GM12878 (cell line): ENCODE measurements around the gene TTC4. TPM values are rescaled to one million over a fixed set of nuclear protein-coding genes. Genes with fewer than 3 reads are reported as not detected.

Source experiments
- ATAC-seq: fragments of 200-7000 bp; cut with Tn5 transposase; 3 replicates; pipeline ENCODE4 v1.9.1; 2020; ENCODE audit warnings: mild to moderate bottlenecking, moderate library complexity
- BruUV-seq: library from RNA; stranded (reverse); fragments of 400-500 nt; replicated peaks from 2 replicates; lab custom pipeline; 2021; lab: Mats Ljungman, UMichigan
- CTCF ChIA-PET: fragments of 300-600 bp; sonication (Branson Sonifier 250); formaldehyde crosslinking; extraction: SDS; loops from one replicate; lab custom pipeline; 2021; ENCODE audit warnings: inconsistent platforms; lab: Yijun Ruan, JAX
- POLR2A ChIA-PET: fragments of 350-600 bp; formaldehyde crosslinking; extraction: SDS; loops from one replicate; lab custom pipeline; 2021; ENCODE audit warnings: inconsistent platforms; lab: Charles Lee
- RAD21 ChIA-PET: fragments of 300-600 bp; sonication (Branson Sonifier 250); formaldehyde crosslinking; loops from one replicate; lab custom pipeline; 2023; ENCODE audit warnings: antibody characterized with exemption; ENCODE audit not compliant: unreplicated experiment; lab: Charles Lee
- SMC1A ChIA-PET: fragments of 300-600 bp; sonication (Branson Sonifier 250); formaldehyde crosslinking; loops from one replicate; lab custom pipeline; 2023; ENCODE audit not compliant: unreplicated experiment, uncharacterized antibody; lab: Charles Lee
- DNase-seq: peaks from one replicate; pipeline ENCODE4 v3.0.0-alpha.2; 2011; ENCODE audit warnings: low read depth, low spot score
- FAIRE-seq: peaks from 3 replicates; lab custom pipeline; 2011; peaks lifted over from hg19 to GRCh38; lab: Jason Lieb, UNC
- H2AFZ ChIP-seq: 2 replicates; pipeline ENCODE4 v1.6.0; 2011; ENCODE audit warnings: low read depth, low read length, control low read depth; ENCODE audit not compliant: control insufficient read depth
- H3K27ac ChIP-seq: 2 replicates; pipeline ENCODE4 v1.5.1; 2011; ENCODE audit warnings: control low read depth; ENCODE audit not compliant: control insufficient read depth, insufficient read depth
- H3K27me3 ChIP-seq, 2 experiments: replicated peaks in 1 of 2; 2 replicates each; pipeline versions ENCODE4 v1.6.0 to v1.6.1; 2011; ENCODE audit warnings: low read length in 1 of 2; ENCODE audit not compliant: control insufficient read depth in 2 of 2, insufficient read depth in 2 of 2
- H3K36me3 ChIP-seq, 2 experiments: 2 replicates each; pipeline ENCODE4 v1.5.1; 2011; ENCODE audit warnings: low read length in 1 of 2; ENCODE audit not compliant: control insufficient read depth in 2 of 2, insufficient read depth in 2 of 2
- H3K4me1 ChIP-seq: 2 replicates; pipeline ENCODE4 v1.6.1; 2011; ENCODE audit warnings: mild to moderate bottlenecking, low read length, moderate library complexity, mixed read lengths; ENCODE audit not compliant: control insufficient read depth, insufficient read depth
- H3K4me2 ChIP-seq: 2 replicates; pipeline ENCODE4 v1.6.0; 2011; ENCODE audit warnings: control low read depth; ENCODE audit not compliant: control insufficient read depth, insufficient read depth
- H3K4me3 ChIP-seq: fragments of 200-600 bp; sonication (generic); 2 replicates; pipeline ENCODE4 v1.5.1; 2016
- H3K79me2 ChIP-seq: 2 replicates; pipeline ENCODE4 v1.6.0; 2011; ENCODE audit warnings: low read length; ENCODE audit not compliant: control insufficient read depth, insufficient read depth
- H3K9ac ChIP-seq: 2 replicates; pipeline ENCODE4 v1.8.0; 2011; ENCODE audit warnings: low read length, control low read depth, mixed read lengths; ENCODE audit not compliant: control insufficient read depth, insufficient read depth
- H3K9me3 ChIP-seq: replicated peaks from 3 replicates; pipeline ENCODE4 v1.5.1; 2011; ENCODE audit warnings: mild to moderate bottlenecking, low read length; ENCODE audit not compliant: control insufficient read depth, insufficient read depth
- H4K20me1 ChIP-seq: 2 replicates; pipeline ENCODE4 v1.6.0; 2011; ENCODE audit not compliant: control insufficient read depth, insufficient read depth
- BMI1 ChIP-seq: fragments of 450-650 bp; IDR thresholded peaks from 2 replicates; pipeline ENCODE4 v1.6.1; 2016; ENCODE audit warnings: mild to moderate bottlenecking, moderate library complexity, borderline replicate concordance
- CHD1 ChIP-seq: IDR thresholded peaks from 2 replicates; pipeline ENCODE4 v1.6.1; 2012; ENCODE audit warnings: low read depth, low read length, improper control_type of control experiment
- EP300 ChIP-seq, 2 experiments: fragments of 150-350 bp in 1 of 2; IDR thresholded peaks; 2 replicates each; pipeline ENCODE4 v1.6.1; 2011 to 2012; ENCODE audit warnings: low read depth in 2 of 2, low read length in 2 of 2, borderline replicate concordance in 1 of 2, improper control_type of control experiment in 1 of 2, inconsistent platforms in 1 of 2; ENCODE audit not compliant: control insufficient read depth in 1 of 2
- ETV6 ChIP-seq, 2 experiments: fragments of 450-650 bp in 1 of 2; IDR thresholded peaks in 1 of 2; conservative IDR thresholded peaks in 1 of 2; 2 replicates each; pipeline ENCODE4 v1.6.1; 2014; ENCODE audit warnings: antibody characterized with exemption in 1 of 2, borderline replicate concordance in 1 of 2, low read depth in 1 of 2, mild to moderate bottlenecking in 1 of 2, moderate library complexity in 1 of 2
- IKZF1 ChIP-seq: fragments of 450-650 bp; conservative IDR thresholded peaks from 2 replicates; pipeline ENCODE4 v1.6.1; 2017; ENCODE audit warnings: antibody characterized with exemption, mild to moderate bottlenecking
- IRF4 ChIP-seq: IDR thresholded peaks from 2 replicates; pipeline ENCODE4 v1.6.1; 2011; ENCODE audit warnings: low read depth, low read length
- MXI1 ChIP-seq: fragments of 150-350 bp; IDR thresholded peaks from 2 replicates; pipeline ENCODE4 v1.6.1; 2011; ENCODE audit warnings: low read depth, mild to moderate bottlenecking, inconsistent platforms, low read length, improper control_type of control experiment
- RB1 ChIP-seq: fragments of 450-650 bp; formaldehyde crosslinking; IDR thresholded peaks from 2 replicates; pipeline ENCODE4 v1.6.1; 2017; ENCODE audit warnings: mild to moderate bottlenecking, borderline replicate concordance
- SIX5 ChIP-seq: IDR thresholded peaks from 2 replicates; pipeline ENCODE4 v1.6.1; 2011; ENCODE audit warnings: mild to moderate bottlenecking, low read depth, low read length, moderate library complexity; ENCODE audit not compliant: severe bottlenecking
- SMC3 ChIP-seq: IDR thresholded peaks from 2 replicates; pipeline ENCODE4 v1.6.1; 2011; ENCODE audit warnings: low read length, improper control_type of control experiment, borderline replicate concordance
- SREBF1 ChIP-seq: IDR thresholded peaks from 2 replicates; pipeline ENCODE4 v1.6.1; 2012; ENCODE audit warnings: mild to moderate bottlenecking, low read length
- SUZ12 ChIP-seq: fragments of 200-600 bp; sonication (generic); IDR thresholded peaks from one replicate; pipeline ENCODE4 v1.6.1; 2018; ENCODE audit warnings: antibody characterized with exemption, mild to moderate bottlenecking; ENCODE audit not compliant: unreplicated experiment
- TAF1 ChIP-seq: IDR thresholded peaks from 2 replicates; pipeline ENCODE4 v1.6.1; 2011; ENCODE audit warnings: mild to moderate bottlenecking, low read depth, low read length, borderline replicate concordance
- TCF3 ChIP-seq: IDR thresholded peaks from 2 replicates; pipeline ENCODE4 v1.6.1; 2012; ENCODE audit warnings: low read depth, mild to moderate bottlenecking, low read length, borderline replicate concordance; ENCODE audit not compliant: insufficient read depth
- TCF7 ChIP-seq: IDR thresholded peaks from 2 replicates; pipeline ENCODE4 v1.6.1; 2014; ENCODE audit warnings: antibody characterized with exemption, borderline replicate concordance
- ZNF24 ChIP-seq: fragments of 450-650 bp; IDR thresholded peaks from 2 replicates; pipeline ENCODE4 v1.6.1; 2017; ENCODE audit warnings: antibody characterized with exemption, mild to moderate bottlenecking
- WGBS: methylation state at CpG from one replicate; pipeline ENCODE4 v1.1.6; 2016; ENCODE audit warnings: low lambda C conversion rate; ENCODE audit not compliant: insufficient replicate concordance, insufficient coverage; ENCODE audit errors: missing lambda C conversion rate; 5-methylcytosine and 5-hydroxymethylcytosine counted together
- in situ Hi-C: fragments of 300-500 bp; cut with MboI; formaldehyde crosslinking; loops from 9 replicates; pipeline ENCODE4 v1.14.3; 2018; ENCODE audit warnings: mixed read lengths
- intact Hi-C: fragments of 100-400 bp; cut with micrococcal nuclease; formaldehyde crosslinking; loops from one replicate; pipeline ENCODE4 v1.14.2; 2022; ENCODE audit not compliant: unreplicated experiment
- polyA plus RNA-seq, 11 experiments: library from polyadenylated mRNA; depleted of rRNA in 4 of 11; unstranded in 6 of 11; stranded (reverse) in 5 of 11; fragments of >200 nt; fragmentation: Nextera tagmentation in 4 of 11; fragmentation: Illumina TruSeq in 1 of 11; extraction: Ambion mirVana in 4 of 11; extraction: Trizol in 1 of 11; gene quantifications; 1 replicate in 1 of 11; 2 replicates in 10 of 11; pipeline versions ENCODE4 v1.2.1 to v1.2.3, GENCODE V29; 2011 to 2016; ENCODE audit warnings: inconsistent platforms in 2 of 11, missing spikeins in 2 of 11, low read depth in 1 of 11
- total RNA-seq, 4 experiments: library from RNA; depleted of rRNA in 3 of 4; stranded (reverse); fragments of >200 nt in 3 of 4; fragmentation: Illumina TruSeq in 1 of 4; extraction: Trizol in 1 of 4; gene quantifications; 2 replicates each; pipeline versions ENCODE4 v1.2.1 to v1.2.3, GENCODE V29; 2013 to 2021

TTC4 gene
- total and polyA plus RNA-seq, 10 of the 15 experiments (the other 5 are each of a cell fraction or from before 2014, with no cell fraction given): 23.4 to 50.5 (median 36.0) TPM

- no peak overlapping the region for H3K4me2 ChIP-seq
- H3K27ac ChIP-seq: no peak overlapping the region
- H3K9me3 ChIP-seq: peaks cover 2% of the 10 kb centered on the region; the same call in 2 of the 3 replicates
- H4K20me1 ChIP-seq: no peaks in the 10 kb centered on the region
- no peak overlapping the region for H3K9ac ChIP-seq
- no peaks in the 10 kb centered on the region for H3K36me3 ChIP-seq
- no peaks in the 10 kb centered on the region for H3K4me1 ChIP-seq
- intact Hi-C loops (no loop called here), in situ Hi-C loops (no loop called here)
- ATAC-seq (no peak), DNase-seq (no peak), FAIRE-seq (no peak)
- ChIA-PET POLR2A (no interaction called here), SMC1A (no interaction called here), RAD21 (no interaction called here), CTCF (interaction anchor here (0.7 kb wide), 1 partner anchor 12 kb away, joined by 3 read pairs; the partner anchor contains the start of gene TTC22)
- 30% methylated on average over 5 of the region's 5 CpGs for WGBS
- no peaks in the 10 kb centered on the region for H3K79me2 ChIP-seq
- H2AFZ ChIP-seq: no peak overlapping the region
- H3K4me3 ChIP-seq: no peak overlapping the region
- H3K27me3 ChIP-seq: no peaks in the 10 kb centered on the region
- no TSS peak for BruUV-seq
- TF ChIP-seq SMC3 (no peak), SUZ12 (no peak), SREBF1 (no peak), EP300 (IDR thresholded peaks at IDR 0.05; ENCODE audit: borderline replicate concordance in 1 of 2, control insufficient read depth in 1 of 2, low read depth in 2 of 2, low read length in 2 of 2) (no peak), RB1 (no peak), SIX5 (no peak), TCF3 (no peak), TCF7 (no peak), TAF1 (no peak), ETV6 (conservative IDR thresholded peaks at IDR 0.05 in 1 of 2, IDR thresholded peaks at IDR 0.05 in 1 of 2; ENCODE audit: borderline replicate concordance in 1 of 2, low read depth in 1 of 2) (no peak), IKZF1 (no peak), IRF4 (no peak), BMI1 (no peak), ZNF24 (no peak), CHD1 (no peak), MXI1 (no peak)
These were observed 72.8 kb downstream of the TTC4 start for GRCh38 chr1:54788459-54788858.
